MM.1S (cell line): Measurements from ENCODE around the gene TSPYL1.
A peak's percentile ranks its signal among the peaks of the same experiment; 100 is the strongest.

Source experiments
- DNase-seq: peaks from one replicate; pipeline ENCODE4 v3.0.0-alpha.2; 2015
- H2AFZ ChIP-seq: fragments of 300-600 bp; sonication (generic); 2 replicates; pipeline ENCODE4 v1.6.0; 2016; ENCODE audit warnings: antibody characterized with exemption, low read length
- H3F3A ChIP-seq: fragments of 300-600 bp; sonication (generic); 2 replicates; pipeline ENCODE4 v1.6.1; 2016; ENCODE audit warnings: mild to moderate bottlenecking, antibody characterized with exemption, low read length, moderate library complexity, mixed read lengths; ENCODE audit not compliant: insufficient read depth
- H3K27ac ChIP-seq: fragments of 300-600 bp; sonication (generic); 2 replicates; pipeline ENCODE4 v1.5.1; 2016; ENCODE audit warnings: mild to moderate bottlenecking, low read length
- H3K27me3 ChIP-seq: fragments of 300-600 bp; sonication (generic); replicated peaks from 2 replicates; pipeline ENCODE4 v1.6.0; 2016; ENCODE audit warnings: low read length; ENCODE audit not compliant: insufficient read depth
- H3K36me3 ChIP-seq: fragments of 300-600 bp; sonication (generic); replicated peaks from 2 replicates; pipeline ENCODE4 v1.6.1; 2016; ENCODE audit warnings: mild to moderate bottlenecking, low read length, mixed read lengths; ENCODE audit not compliant: insufficient read depth
- H3K4me1 ChIP-seq: fragments of 300-600 bp; sonication (generic); 2 replicates; pipeline ENCODE4 v1.6.1; 2016; ENCODE audit warnings: low read length, mixed read lengths
- H3K4me2 ChIP-seq: fragments of 300-600 bp; sonication (generic); 2 replicates; pipeline ENCODE4 v1.6.0; 2016; ENCODE audit warnings: low read depth, low read length
- H3K4me3 ChIP-seq: fragments of 300-600 bp; sonication (generic); 2 replicates; pipeline ENCODE4 v1.5.1; 2016; ENCODE audit warnings: low read length, mixed read lengths
- H3K79me2 ChIP-seq: fragments of 300-600 bp; sonication (generic); 2 replicates; pipeline ENCODE4 v1.6.1; 2016; ENCODE audit warnings: mixed run types, low read length, mixed read lengths
- H3K9ac ChIP-seq: fragments of 300-600 bp; sonication (generic); 2 replicates; pipeline ENCODE4 v1.6.1; 2016; ENCODE audit warnings: low read length, mixed read lengths
- H3K9me2 ChIP-seq: fragments of 300-600 bp; sonication (generic); replicated peaks from 2 replicates; pipeline ENCODE4 v1.6.1; 2016; ENCODE audit warnings: mild to moderate bottlenecking, low read length, mixed read lengths; ENCODE audit not compliant: insufficient read depth
- H3K9me3 ChIP-seq: fragments of 300-600 bp; sonication (generic); replicated peaks from 2 replicates; pipeline ENCODE4 v1.6.1; 2016; ENCODE audit warnings: mild to moderate bottlenecking, low read length, mixed read lengths; ENCODE audit not compliant: insufficient read depth
- H4K20me1 ChIP-seq: fragments of 300-600 bp; sonication (generic); 2 replicates; pipeline ENCODE4 v1.6.1; 2016; ENCODE audit warnings: mild to moderate bottlenecking, low read length, moderate library complexity, mixed read lengths; ENCODE audit not compliant: insufficient read depth
- EZH2 ChIP-seq: fragments of 300-600 bp; sonication (generic); optimal IDR thresholded peaks from 2 replicates; pipeline ENCODE3; 2017; ENCODE audit warnings: low read depth, mild to moderate bottlenecking, antibody characterized with exemption, low read length, mixed read lengths
- EZH2phosphoT487 ChIP-seq: fragments of 300-600 bp; sonication (generic); IDR thresholded peaks from 2 replicates; pipeline ENCODE4 v1.6.1; 2018; ENCODE audit warnings: antibody characterized with exemption, low read length
- TF ChIP-seq, protein P1 (sequence below): fragments of 300-600 bp; sonication (generic); IDR thresholded peaks from 2 replicates; pipeline ENCODE4 v1.5.1; 2016; ENCODE audit warnings: antibody characterized with exemption, low read length, mixed read lengths

TSPYL1 gene

DNA sequence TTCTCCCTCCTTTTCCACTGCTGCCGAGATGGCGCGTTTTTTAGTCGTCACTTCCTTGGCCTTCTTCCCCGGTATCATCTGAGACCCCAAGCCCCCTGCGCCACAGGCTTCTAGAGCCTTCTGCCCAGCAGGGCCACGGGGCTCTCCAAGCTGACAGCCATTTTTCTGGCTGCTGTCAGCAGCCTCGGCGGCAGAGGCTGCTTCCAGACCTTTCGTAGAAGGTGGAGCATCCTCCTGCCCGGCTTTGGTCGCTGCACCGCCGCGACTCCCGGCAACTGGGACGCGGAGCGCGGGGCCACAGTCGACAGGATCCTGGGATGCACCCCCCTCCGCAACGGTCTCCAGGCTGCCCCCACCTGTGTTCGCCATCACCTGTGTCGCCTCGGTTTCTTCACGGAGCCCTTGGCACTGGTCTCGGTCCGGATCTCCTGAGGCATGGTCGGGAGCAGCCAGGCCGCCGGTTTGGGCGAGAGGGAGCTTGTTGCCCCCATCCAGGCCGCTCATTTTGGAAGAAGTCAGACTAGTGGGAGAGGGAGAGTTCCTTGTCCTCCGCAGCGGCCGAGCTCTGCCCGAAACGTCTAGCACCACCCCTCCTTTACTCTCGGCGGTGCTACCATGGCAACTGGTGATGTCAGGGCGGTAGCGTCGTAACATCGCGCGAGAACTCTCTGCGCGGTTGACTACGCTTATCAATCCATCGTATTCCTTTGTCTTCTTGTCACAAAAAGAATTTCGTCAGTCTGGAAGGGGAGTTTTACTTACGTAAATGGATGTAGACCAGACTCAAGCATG lies 26.0 kb downstream of the TSPYL1 start, which contains the start of gene TSPYL4:
Gene TSPYL4 (minus strand): TSS at position 571 of the 792 bp plus-strand sequence. CDS start 67 bp downstream, at position 504.
- Histone ChIP-seq H3K27me3 (no peaks in the 10 kb centered on the region), H2AFZ (peak within 1 kb of the TSS; percentile 90), H3K9me2 (no peaks in the 10 kb centered on the region), H3K36me3 (no peaks in the 10 kb centered on the region), H3K4me3 (peak within 1 kb of the TSS; percentile 98), H3F3A (no peaks in the 10 kb centered on the region), H4K20me1 (no peaks in the 10 kb centered on the region), H3K9ac (peak within 1 kb of the TSS; percentile 84), H3K79me2 (peaks cover 26% of the 10 kb centered on the region), H3K27ac (peak within 1 kb of the TSS; percentile 52; the same call in 1 of the 2 replicates), H3K4me1 (peaks cover 13% of the 10 kb centered on the region), H3K9me3 (no peaks in the 10 kb centered on the region), H3K4me2 (peak within 1 kb of the TSS; percentile 92)
- TF ChIP-seq EZH2phosphoT487 (no peak), EZH2 (no peak)
- TF ChIP-seq, protein P1, sequence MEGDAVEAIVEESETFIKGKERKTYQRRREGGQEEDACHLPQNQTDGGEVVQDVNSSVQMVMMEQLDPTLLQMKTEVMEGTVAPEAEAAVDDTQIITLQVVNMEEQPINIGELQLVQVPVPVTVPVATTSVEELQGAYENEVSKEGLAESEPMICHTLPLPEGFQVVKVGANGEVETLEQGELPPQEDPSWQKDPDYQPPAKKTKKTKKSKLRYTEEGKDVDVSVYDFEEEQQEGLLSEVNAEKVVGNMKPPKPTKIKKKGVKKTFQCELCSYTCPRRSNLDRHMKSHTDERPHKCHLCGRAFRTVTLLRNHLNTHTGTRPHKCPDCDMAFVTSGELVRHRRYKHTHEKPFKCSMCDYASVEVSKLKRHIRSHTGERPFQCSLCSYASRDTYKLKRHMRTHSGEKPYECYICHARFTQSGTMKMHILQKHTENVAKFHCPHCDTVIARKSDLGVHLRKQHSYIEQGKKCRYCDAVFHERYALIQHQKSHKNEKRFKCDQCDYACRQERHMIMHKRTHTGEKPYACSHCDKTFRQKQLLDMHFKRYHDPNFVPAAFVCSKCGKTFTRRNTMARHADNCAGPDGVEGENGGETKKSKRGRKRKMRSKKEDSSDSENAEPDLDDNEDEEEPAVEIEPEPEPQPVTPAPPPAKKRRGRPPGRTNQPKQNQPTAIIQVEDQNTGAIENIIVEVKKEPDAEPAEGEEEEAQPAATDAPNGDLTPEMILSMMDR = no peak
- DNase-seq = peak; percentile 93

DNA sequence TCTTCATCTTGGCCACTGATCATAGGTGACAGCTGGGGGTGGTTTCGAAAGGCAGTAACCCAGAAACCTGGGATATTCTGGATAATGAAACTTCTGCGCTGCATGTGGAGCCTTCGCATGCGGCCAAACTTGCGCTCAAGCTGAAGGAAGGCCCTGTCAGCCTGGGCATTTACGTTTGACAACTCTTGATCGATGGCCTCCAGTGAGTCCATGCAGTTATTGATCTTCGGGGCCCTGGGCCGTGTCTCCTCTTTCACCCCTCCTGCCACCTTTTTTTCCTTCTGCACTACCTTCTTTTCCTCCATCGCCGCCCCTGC lies 26.6 kb downstream of the TSPYL1 start:
- H3K27me3 ChIP-seq = no peaks in the 10 kb centered on the region
- H3F3A ChIP-seq = no peaks in the 10 kb centered on the region
- H3K36me3 ChIP-seq = no peaks in the 10 kb centered on the region
- H3K27ac ChIP-seq = peak overlapping the region; percentile 52; the same call in 1 of the 2 replicates
- no peak for DNase-seq
- H4K20me1 ChIP-seq = no peaks in the 10 kb centered on the region
- peaks cover 26% of the 10 kb centered on the region for H3K79me2 ChIP-seq
- peak overlapping the region; percentile 98 for H3K4me3 ChIP-seq
- no peaks in the 10 kb centered on the region for H3K9me2 ChIP-seq
- H3K9ac ChIP-seq = peak overlapping the region; percentile 84
- H3K4me1 ChIP-seq = peaks cover 13% of the 10 kb centered on the region
- no peaks in the 10 kb centered on the region for H3K9me3 ChIP-seq
- H2AFZ ChIP-seq = peak overlapping the region; percentile 90
- H3K4me2 ChIP-seq = peak overlapping the region; percentile 92
- TF ChIP-seq, protein P1 = no peak
- TF ChIP-seq EZH2phosphoT487 (no peak), EZH2 (no peak)

DNA sequence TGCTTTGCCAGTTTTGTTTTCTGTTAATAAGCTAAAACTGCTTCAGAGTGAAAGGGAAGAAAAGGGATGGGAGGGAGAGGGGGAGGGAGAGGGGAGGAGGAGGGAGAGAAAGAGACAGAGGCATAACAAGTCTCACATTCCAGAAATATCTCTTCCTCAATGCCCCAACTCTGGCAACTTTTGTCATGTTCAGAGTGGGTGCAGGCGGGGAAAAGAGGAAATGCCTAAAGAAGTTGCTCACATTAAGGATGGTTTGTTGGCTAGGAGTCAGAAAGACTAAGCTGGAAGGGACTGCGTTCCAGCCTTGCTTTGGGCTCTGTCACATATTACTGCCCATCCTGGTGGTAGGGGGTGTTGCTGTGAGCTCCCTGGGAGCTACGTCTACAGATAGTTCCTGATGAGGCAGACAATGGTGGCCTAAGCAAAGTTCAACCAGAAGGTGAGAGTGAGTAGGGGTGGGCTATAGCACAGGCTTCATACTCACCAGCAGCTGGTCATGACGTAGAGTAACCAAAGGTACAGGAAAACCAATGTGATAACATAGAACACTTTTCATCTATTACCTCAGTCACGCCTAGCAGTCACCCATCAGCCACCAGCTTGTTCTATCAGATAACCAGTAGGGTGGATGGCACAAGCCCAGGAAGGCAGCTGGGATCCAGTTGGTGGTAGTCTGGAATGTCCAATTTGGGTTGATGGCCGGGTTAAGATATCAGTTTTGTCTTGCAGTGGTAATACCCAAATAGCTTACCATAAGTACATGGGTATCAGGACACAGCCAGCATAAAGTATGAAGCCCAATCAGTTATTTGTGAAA lies 28.0 kb downstream of the TSPYL1 start:
- TF ChIP-seq EZH2 (no peak), EZH2phosphoT487 (no peak)
- TF ChIP-seq, protein P1 = no peak
- Histone ChIP-seq H3K27me3 (no peaks in the 10 kb centered on the region), H3K9me3 (no peaks in the 10 kb centered on the region), H4K20me1 (no peaks in the 10 kb centered on the region), H2AFZ (no peak overlapping the region), H3K27ac (no peak overlapping the region), H3K9me2 (no peaks in the 10 kb centered on the region), H3K36me3 (no peaks in the 10 kb centered on the region), H3F3A (no peaks in the 10 kb centered on the region), H3K4me1 (peaks cover 13% of the 10 kb centered on the region), H3K4me3 (no peak overlapping the region), H3K4me2 (no peak overlapping the region; the same call in 1 of the 2 replicates), H3K79me2 (peaks cover 26% of the 10 kb centered on the region), H3K9ac (no peak overlapping the region)
- no peak for DNase-seq
